Measurements from ENCODE around the gene PLTP. TPM values are rescaled to one million over a fixed set of nuclear protein-coding genes. Genes with fewer than 3 reads are reported as not detected.

PLTP gene
- total and polyA plus RNA-seq, 11 donors, result 19.8 to 367 (median 50.5) TPM

DNA sequence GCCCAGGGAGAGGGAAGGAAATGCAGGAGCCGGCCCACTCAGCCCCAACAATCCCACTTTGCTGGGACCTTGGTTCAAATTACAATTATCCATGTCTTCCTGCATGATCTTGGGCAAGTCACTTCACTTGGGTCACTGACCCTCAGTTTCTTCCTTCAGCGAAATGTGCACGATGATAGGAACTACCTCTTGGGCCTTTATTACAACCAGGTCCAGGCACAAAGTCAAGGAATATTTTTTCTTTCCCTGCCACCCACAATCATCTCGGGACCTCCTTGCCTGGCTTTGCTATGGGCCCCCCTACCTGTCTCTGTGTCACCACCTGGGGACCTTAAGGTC, 358 bp upstream of the PLTP start:
- 20 to 30% (median 22%) methylated on average over 4 of the region's 4 CpGs for WGBS, 4 donors
- peaks cover 0 to 64% (median 18%) of the 10 kb centered on the region in 12 donors for H3K4me1 ChIP-seq

DNA sequence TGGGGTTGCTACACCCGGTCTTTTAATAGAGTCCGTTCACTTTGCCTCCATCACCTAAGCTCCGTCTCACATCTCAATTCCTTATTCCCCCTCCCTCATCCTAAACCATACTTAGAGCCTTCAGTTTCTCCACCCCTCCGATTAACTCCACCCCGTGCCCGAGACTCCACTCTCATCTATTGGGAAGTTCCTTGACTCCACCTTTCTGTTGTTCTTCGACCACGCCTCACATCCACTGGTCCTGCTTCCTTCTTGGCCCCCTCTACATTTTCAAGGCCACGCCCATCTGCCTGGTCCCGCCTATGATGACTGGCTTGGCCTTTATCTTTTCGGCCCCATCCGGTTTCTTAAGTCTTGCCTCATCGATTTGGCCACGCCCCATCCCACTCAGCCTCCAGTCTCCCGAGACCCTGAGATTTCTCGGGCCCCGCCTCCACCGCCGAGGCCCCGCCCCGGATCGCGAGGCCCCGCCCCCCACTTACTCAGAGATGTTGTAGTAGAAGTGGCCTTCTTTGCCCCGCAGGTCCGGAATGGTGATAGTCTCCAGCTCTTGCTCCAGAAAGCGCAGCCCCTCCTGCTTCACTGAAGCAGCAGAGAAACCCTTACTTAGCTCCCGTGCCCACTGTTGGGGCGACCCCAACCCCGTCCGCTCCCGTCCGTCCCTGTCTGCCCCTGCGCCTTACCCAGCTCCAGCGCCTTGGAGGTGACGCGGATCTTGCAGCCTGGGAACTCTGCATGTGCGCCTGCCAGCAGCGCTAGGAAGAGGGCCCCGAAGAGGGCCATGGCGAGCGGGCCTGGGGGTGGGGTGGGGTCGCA, 1.1 kb downstream of the PLTP start:
- Histone ChIP-seq H3K27ac (peak overlapping the region; percentile 42 to 91 (median 80)), H3K4me1 (peaks cover 0 to 60% (median 18%) of the 10 kb centered on the region in 12 donors), H3K4me3 (peak overlapping the region; percentile 18 to 67 (median 60)), H3K9me3 (no peaks in the 10 kb centered on the region), H3K36me3 (peaks cover 0 to 29% (median 8%) of the 10 kb centered on the region in 9 donors), H3K27me3 (peaks cover 0 to 5% (median 0%) of the 10 kb centered on the region in 9 donors)
- intact Hi-C loops (cut with DNase I), result loop anchor here in 4 of 10 donors (1.0 to 2.0 kb wide), 3 partner anchors 23 to 60 kb away; partner anchors contain the start of gene PCIF1 (in 4 of the 4)
- peak in 1 of 2 donors; percentile 60 for TF ChIP-seq POLR2A (IDR thresholded peaks at IDR 0.05)
- TF ChIP-seq, protein P1, sequence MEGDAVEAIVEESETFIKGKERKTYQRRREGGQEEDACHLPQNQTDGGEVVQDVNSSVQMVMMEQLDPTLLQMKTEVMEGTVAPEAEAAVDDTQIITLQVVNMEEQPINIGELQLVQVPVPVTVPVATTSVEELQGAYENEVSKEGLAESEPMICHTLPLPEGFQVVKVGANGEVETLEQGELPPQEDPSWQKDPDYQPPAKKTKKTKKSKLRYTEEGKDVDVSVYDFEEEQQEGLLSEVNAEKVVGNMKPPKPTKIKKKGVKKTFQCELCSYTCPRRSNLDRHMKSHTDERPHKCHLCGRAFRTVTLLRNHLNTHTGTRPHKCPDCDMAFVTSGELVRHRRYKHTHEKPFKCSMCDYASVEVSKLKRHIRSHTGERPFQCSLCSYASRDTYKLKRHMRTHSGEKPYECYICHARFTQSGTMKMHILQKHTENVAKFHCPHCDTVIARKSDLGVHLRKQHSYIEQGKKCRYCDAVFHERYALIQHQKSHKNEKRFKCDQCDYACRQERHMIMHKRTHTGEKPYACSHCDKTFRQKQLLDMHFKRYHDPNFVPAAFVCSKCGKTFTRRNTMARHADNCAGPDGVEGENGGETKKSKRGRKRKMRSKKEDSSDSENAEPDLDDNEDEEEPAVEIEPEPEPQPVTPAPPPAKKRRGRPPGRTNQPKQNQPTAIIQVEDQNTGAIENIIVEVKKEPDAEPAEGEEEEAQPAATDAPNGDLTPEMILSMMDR (IDR thresholded peaks at IDR 0.05), result no peak
- ATAC-seq (peak; percentile 82 to 94 (median 92)), DNase-seq (peak; percentile 96 to 97 (median 97))
- 3 to 6% (median 4%) methylated on average over 33 to 43 of the region's 43 CpGs for WGBS, 4 donors

More for the DNA sequence above, 358 bp upstream of the PLTP start:
- intact Hi-C loops (cut with DNase I), result no loop called here
- Histone ChIP-seq H3K9me3 (no peaks in the 10 kb centered on the region), H3K36me3 (peaks cover 0 to 17% (median 0%) of the 10 kb centered on the region in 9 donors), H3K4me3 (peak overlapping the region in 11 of 12 donors; percentile 43 to 67 (median 62)), H3K27ac (peak overlapping the region in 11 of 12 donors; percentile 42 to 91 (median 79)), H3K27me3 (peaks cover 0 to 5% (median 0%) of the 10 kb centered on the region in 9 donors)
- no peak for TF ChIP-seq POLR2A (IDR thresholded peaks at IDR 0.05)
- TF ChIP-seq, protein P1 (IDR thresholded peaks at IDR 0.05), result no peak
- DNase-seq (no peak), ATAC-seq (no peak)

DNA sequence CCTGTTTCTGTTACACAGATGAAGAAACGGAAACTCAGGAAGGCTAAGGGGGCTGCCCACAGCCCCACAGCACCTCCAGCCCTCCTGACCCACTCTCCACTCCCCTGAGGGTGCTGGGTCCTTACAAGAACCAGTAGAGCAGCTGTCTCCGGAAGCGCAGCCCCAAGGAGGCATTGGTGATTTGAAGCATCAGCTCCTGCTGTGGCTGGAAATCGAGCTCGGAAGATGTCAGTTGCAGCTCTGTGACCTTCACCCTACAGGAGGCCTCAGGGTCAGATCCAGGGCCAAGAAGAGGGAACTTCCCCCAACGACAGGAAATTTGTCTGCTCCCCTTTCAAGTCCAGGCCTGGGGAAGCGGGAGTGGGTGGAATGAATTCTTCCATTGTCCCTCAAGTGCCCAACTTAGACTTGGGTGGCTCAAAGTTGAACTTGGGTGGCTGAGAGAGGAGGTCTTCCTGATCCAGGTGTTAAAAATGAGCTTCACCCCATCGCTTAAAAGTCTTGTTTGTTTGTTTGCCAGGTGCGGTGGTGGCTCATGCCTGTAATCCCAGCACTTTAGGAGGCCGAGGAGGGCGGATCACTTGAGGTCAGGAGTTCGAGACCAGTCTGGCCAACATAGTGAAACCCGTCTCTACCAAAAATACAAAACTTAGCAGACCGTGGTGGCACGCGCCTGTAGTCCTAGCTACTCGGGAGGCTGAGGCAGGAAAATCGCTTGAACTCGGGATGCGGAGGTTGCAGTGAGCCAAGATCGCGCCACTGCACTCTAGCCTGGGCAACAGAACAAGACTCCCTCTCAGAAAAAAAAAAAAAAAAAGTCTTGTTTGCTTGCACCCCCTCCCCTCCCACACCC, 1.9 kb downstream of the PLTP start:
- Histone ChIP-seq H3K27ac (peak overlapping the region in 10 of 12 donors; percentile 25 to 91 (median 51)), H3K4me3 (peak overlapping the region in 9 of 12 donors; percentile 9 to 65 (median 62)), H3K4me1 (peaks cover 0 to 54% (median 18%) of the 10 kb centered on the region in 12 donors), H3K36me3 (peaks cover 0 to 38% (median 10%) of the 10 kb centered on the region in 9 donors), H3K9me3 (no peaks in the 10 kb centered on the region), H3K27me3 (peaks cover 0 to 5% (median 0%) of the 10 kb centered on the region in 9 donors)
- DNase-seq (no peak), ATAC-seq (no peak)
- WGBS, 4 donors, result 75 to 83% (median 79%) methylated on average over 21 to 22 of the region's 22 CpGs
- TF ChIP-seq, protein P1 (IDR thresholded peaks at IDR 0.05), result no peak
- no peak for TF ChIP-seq POLR2A (IDR thresholded peaks at IDR 0.05)
- intact Hi-C loops (cut with DNase I), result loop anchor here in 1 of 10 donors (2.0 kb wide), 1 partner anchor 25 kb away; the partner anchor contains the start of gene PCIF1

Data from heart left ventricle (tissue), 16 donors.